Right cardiac atrium (tissue), 5 donors: ENCODE results near the gene CPLX1. TPM values are rescaled to one million over a fixed set of nuclear protein-coding genes. Genes with fewer than 3 reads are reported as not detected.
"Not testable (repeated sequence)": the region's sequence is repeated elsewhere in the genome, so short reads cannot be mapped to it uniquely, and the experiment has no call there.

Experiments
- ATAC-seq, 2 donors: fragments of 200-7000 bp; cut with Tn5 transposase; one replicate each; pipeline versions ENCODE4 v1.8.0 to v1.9.1; 2020; ENCODE audit warnings: moderate library complexity in 2 of 2, mild to moderate bottlenecking in 1 of 2
- DNase-seq, 3 donors: peaks; one replicate each; pipeline ENCODE4 v3.0.0-alpha.2; 2020
- H3K27ac ChIP-seq: one replicate; pipeline ENCODE4 v1.5.1; 2013; ENCODE audit warnings: mild to moderate bottlenecking, low read length, control low read depth, moderate library complexity
- H3K27me3 ChIP-seq: one replicate; pipeline ENCODE4 v1.6.1; 2013; ENCODE audit not compliant: control insufficient read depth, insufficient read depth
- H3K4me1 ChIP-seq: one replicate; pipeline ENCODE4 v1.6.1; 2013; ENCODE audit warnings: low read length; ENCODE audit not compliant: control insufficient read depth, insufficient read depth
- H3K4me3 ChIP-seq: one replicate; pipeline ENCODE4 v1.5.1; 2013; ENCODE audit warnings: low read length, control low read depth
- H3K9me3 ChIP-seq: one replicate; pipeline ENCODE4 v1.6.1; 2013; ENCODE audit warnings: low read length; ENCODE audit not compliant: control insufficient read depth
- WGBS: extraction: QIAGEN DNeasy Blood & Tissue Kit; methylation state at CpG from one replicate; pipeline ENCODE4 v1.1.7; 2013; 5-methylcytosine and 5-hydroxymethylcytosine counted together
- intact Hi-C, 4 donors: fragments of 100-400 bp; cut with DNase I; formaldehyde crosslinking; loops; one replicate each; pipeline versions ENCODE4 v1.11.0 to v1.14.0; 2022 to 2023
- polyA plus RNA-seq: library from polyadenylated mRNA; stranded (reverse); fragments of 200-250 nt; gene quantifications from one replicate; pipeline ENCODE4 v1.2.3, GENCODE V29; 2013
- total RNA-seq, 4 donors: library from RNA; stranded (reverse); fragmentation: NEBNext Ultra II Directional; extraction: Animal tissue kit (Norgen Biotek cat#: 25700); gene quantifications; one replicate each; pipeline ENCODE4 v1.2.1, GENCODE V29; 2021
- donor health status: healthy with polysubstance abuse.
- donor health status: DM: no; HTN: yes; CAD: no.
- donor health status: DM: no; HTN: no; CAD: no.
- donor health status: DM: no; HTN: yes; CAD: no; lungs with severe emphysema.
- donor health status: DM: yes; HTN: yes; CAD: no.

The CPLX1 gene
- total and polyA plus RNA-seq, 5 donors, result 2.1 to 9.3 (median 5.4) TPM

GRCh38 chr4:814312-814850 lies 11.5 kb downstream of the CPLX1 start:
- Histone ChIP-seq H3K4me1 (no peaks in the 10 kb centered on the region), H3K9me3 (no peaks in the 10 kb centered on the region), H3K4me3 (no peak overlapping the region), H3K27ac (no peak overlapping the region), H3K27me3 (no peaks in the 10 kb centered on the region)
- intact Hi-C loops, result no loop called here
- ATAC-seq (no peak), DNase-seq (peak in 1 of 3 donors; percentile 41)
- 76% methylated on average over 14 of the region's 14 CpGs for WGBS

- 59% methylated on average over 10 of the region's 10 CpGs for WGBS
- intact Hi-C loops, result no loop called here
- Histone ChIP-seq H3K4me1 (no peaks in the 10 kb centered on the region), H3K9me3 (no peaks in the 10 kb centered on the region), H3K27me3 (no peaks in the 10 kb centered on the region), H3K4me3 (no peak overlapping the region), H3K27ac (no peak overlapping the region)
- DNase-seq, result peak in 1 of 3 donors; percentile 27
- ATAC-seq, result no peak
These were observed 12.0 kb downstream of the CPLX1 start for GRCh38 chr4:813900-814299.

GRCh38 chr4:808860-809570 lies 16.9 kb downstream of the CPLX1 start:
- 63% methylated on average over 30 of the region's 30 CpGs for WGBS
- intact Hi-C loops, result no loop called here
- H3K27ac ChIP-seq, result no peak overlapping the region
- no peak overlapping the region for H3K4me3 ChIP-seq
- ATAC-seq (peak in 1 of 2 donors; percentile 29), DNase-seq (peak in 1 of 3 donors; percentile 44)
- H3K9me3 ChIP-seq, result no peaks in the 10 kb centered on the region
- H3K4me1 ChIP-seq, result no peaks in the 10 kb centered on the region
- H3K27me3 ChIP-seq, result no peaks in the 10 kb centered on the region

GRCh38 chr4:807792-808191 lies 18.1 kb downstream of the CPLX1 start:
- WGBS, result 80% methylated on average over 5 of the region's 5 CpGs
- no peak overlapping the region for H3K27ac ChIP-seq
- no peaks in the 10 kb centered on the region for H3K27me3 ChIP-seq
- H3K9me3 ChIP-seq, result no peaks in the 10 kb centered on the region
- H3K4me1 ChIP-seq, result no peaks in the 10 kb centered on the region
- ATAC-seq, result no peak
- DNase-seq, result no peak
- intact Hi-C loops, result no loop called here
- H3K4me3 ChIP-seq, result no peak overlapping the region

- H3K4me1 ChIP-seq, H3K9me3 ChIP-seq, DNase-seq, H3K4me3 ChIP-seq, ATAC-seq, H3K27me3 ChIP-seq, intact Hi-C loops, H3K27ac ChIP-seq: not testable (repeated sequence)
- 90% methylated on average over 4 of the region's 4 CpGs for WGBS
These were observed 18.9 kb downstream of the CPLX1 start for GRCh38 chr4:806979-807378.

- ATAC-seq, result no peak
- H3K27ac ChIP-seq, result no peak overlapping the region
- no peaks in the 10 kb centered on the region for H3K27me3 ChIP-seq
- H3K4me3 ChIP-seq, result no peak overlapping the region
- WGBS, result 79% methylated on average over 44 of the region's 44 CpGs
- H3K4me1 ChIP-seq, result no peaks in the 10 kb centered on the region
- intact Hi-C loops, result no loop called here
- no peaks in the 10 kb centered on the region for H3K9me3 ChIP-seq
- DNase-seq, result peak in 1 of 3 donors; percentile 30
These were observed 21.1 kb downstream of the CPLX1 start for GRCh38 chr4:804804-805203.

- H3K27me3 ChIP-seq, result no peaks in the 10 kb centered on the region
- no peak for DNase-seq
- intact Hi-C loops, result no loop called here
- H3K4me3 ChIP-seq, result no peak overlapping the region
- ATAC-seq, result no peak
- no peak overlapping the region for H3K27ac ChIP-seq
- H3K4me1 ChIP-seq, result no peaks in the 10 kb centered on the region
- H3K9me3 ChIP-seq, result no peaks in the 10 kb centered on the region
- WGBS, result 88% methylated on average over 13 of the region's 13 CpGs
These were observed 22.0 kb downstream of the CPLX1 start for GRCh38 chr4:803884-804283.

GRCh38 chr4:801436-802124 lies 24.3 kb downstream of the CPLX1 start:
- DNase-seq (peak in 1 of 3 donors; percentile 23), ATAC-seq (no peak)
- H3K9me3 ChIP-seq, result no peaks in the 10 kb centered on the region
- H3K27ac ChIP-seq, result no peak overlapping the region
- intact Hi-C loops, result no loop called here
- H3K4me1 ChIP-seq, result no peaks in the 10 kb centered on the region
- WGBS, result 92% methylated on average over 13 of the region's 13 CpGs
- no peaks in the 10 kb centered on the region for H3K27me3 ChIP-seq
- no peak overlapping the region for H3K4me3 ChIP-seq

- Histone ChIP-seq H3K27ac (no peak overlapping the region), H3K4me1 (no peaks in the 10 kb centered on the region), H3K4me3 (no peak overlapping the region), H3K9me3 (no peaks in the 10 kb centered on the region), H3K27me3 (no peaks in the 10 kb centered on the region)
- ATAC-seq (no peak), DNase-seq (no peak)
- WGBS, result 77% methylated on average over 4 of the region's 4 CpGs
- intact Hi-C loops, result no loop called here
These were observed 28.9 kb downstream of the CPLX1 start for GRCh38 chr4:797066-797465.

- WGBS, result 93% methylated on average over 17 of the region's 17 CpGs
- Histone ChIP-seq H3K4me1 (no peaks in the 10 kb centered on the region), H3K4me3 (no peak overlapping the region), H3K27me3 (no peaks in the 10 kb centered on the region), H3K9me3 (no peaks in the 10 kb centered on the region), H3K27ac (no peak overlapping the region)
- intact Hi-C loops, result no loop called here
- ATAC-seq, result no peak
- DNase-seq, result peak in 1 of 3 donors; percentile 36
These were observed 29.7 kb downstream of the CPLX1 start for GRCh38 chr4:796206-796605.

- intact Hi-C loops, result no loop called here
- no peak overlapping the region for H3K4me3 ChIP-seq
- DNase-seq (peak in 1 of 3 donors; percentile 26), ATAC-seq (no peak)
- H3K9me3 ChIP-seq, result no peaks in the 10 kb centered on the region
- no peaks in the 10 kb centered on the region for H3K4me1 ChIP-seq
- WGBS, result 16% methylated on average over 20 of the region's 20 CpGs
- no peaks in the 10 kb centered on the region for H3K27me3 ChIP-seq
- H3K27ac ChIP-seq, result no peak overlapping the region
These were observed 30.2 kb downstream of the CPLX1 start for GRCh38 chr4:795726-796119.
